H1 (cell line): Measurements from ENCODE around the gene SWT1. TPM values are rescaled to one million over a fixed set of nuclear protein-coding genes. Genes with fewer than 3 reads are reported as not detected.
"Not testable (repeated sequence)": the region's sequence is repeated elsewhere in the genome, so short reads cannot be mapped to it uniquely, and the experiment has no call there.

ENCODE experiments used
- CTCF ChIA-PET: fragments of 300-600 bp; sonication (Branson Sonifier 250); formaldehyde crosslinking; loops from one replicate; lab custom pipeline; 2021; ENCODE audit not compliant: partially characterized antibody; lab: Charles Lee
- POLR2A ChIA-PET: fragments of 300-600 bp; sonication (Branson Sonifier 250); formaldehyde crosslinking; loops from one replicate; lab custom pipeline; 2021; ENCODE audit warnings: inconsistent platforms; ENCODE audit not compliant: partially characterized antibody; lab: Charles Lee
- DNase-seq, 2 experiments: peaks; one replicate each; pipeline versions ENCODE4 v3.0.0 to v3.0.0-alpha.2; 2010 to 2022; ENCODE audit warnings: low spot score in 2 of 2, low read depth in 1 of 2, mixed read lengths in 1 of 2
- FAIRE-seq: peaks from 2 replicates; lab custom pipeline; 2011; peaks lifted over from hg19 to GRCh38; lab: Jason Lieb, UNC
- H2AFZ ChIP-seq: 2 replicates; pipeline ENCODE4 v1.8.1; 2012; ENCODE audit warnings: low read length, inconsistent platforms
- H2AK5ac ChIP-seq: 2 replicates; pipeline ENCODE4 v1.6.1; 2013; ENCODE audit warnings: low read depth, low read length
- H2BK120ac ChIP-seq: replicated peaks from 2 replicates; pipeline ENCODE3; 2013; ENCODE audit warnings: low read depth, low read length, inconsistent platforms
- H2BK12ac ChIP-seq: 2 replicates; pipeline ENCODE4 v1.6.1; 2013; ENCODE audit warnings: low read depth, low read length
- H2BK15ac ChIP-seq: 2 replicates; pipeline ENCODE4 v1.6.1; 2013; ENCODE audit warnings: low read length
- H2BK20ac ChIP-seq: 2 replicates; pipeline ENCODE4 v1.6.1; 2013; ENCODE audit warnings: low read length
- H2BK5ac ChIP-seq: 2 replicates; pipeline ENCODE4 v1.6.1; 2013; ENCODE audit warnings: low read depth, low read length
- H3K14ac ChIP-seq: 2 replicates; pipeline ENCODE4 v1.6.1; 2013; ENCODE audit warnings: inconsistent platforms; ENCODE audit not compliant: insufficient read length
- H3K18ac ChIP-seq: 2 replicates; pipeline ENCODE4 v1.6.1; 2013; ENCODE audit warnings: low read length; ENCODE audit errors: extremely low read depth
- H3K23ac ChIP-seq: 2 replicates; pipeline ENCODE4 v1.6.1; 2013; ENCODE audit warnings: inconsistent platforms; ENCODE audit not compliant: insufficient read length
- H3K23me2 ChIP-seq: 2 replicates; pipeline ENCODE4 v1.6.1; 2013; ENCODE audit warnings: low read depth, low read length
- H3K27ac ChIP-seq: 2 replicates; pipeline ENCODE4 v1.6.1; 2011; ENCODE audit warnings: low read depth, low read length, inconsistent platforms
- H3K27me3 ChIP-seq, 4 experiments: replicated peaks in 1 of 4; 1 replicate in 1 of 4; 2 replicates in 3 of 4; pipeline versions ENCODE4 v1.6.1 to v1.8.1; 2011 to 2013; ENCODE audit warnings: low read length in 3 of 4, mild to moderate bottlenecking in 3 of 4, inconsistent platforms in 2 of 4, mixed read lengths in 2 of 4, moderate library complexity in 1 of 4; ENCODE audit not compliant: control insufficient read depth in 3 of 4, insufficient read depth in 3 of 4; ENCODE audit errors: extremely low read depth in 1 of 4
- H3K36me3 ChIP-seq, 4 experiments: 2 replicates each; pipeline versions ENCODE4 v1.6.1 to v1.8.1; 2011 to 2013; ENCODE audit warnings: mild to moderate bottlenecking in 4 of 4, low read length in 3 of 4, moderate library complexity in 2 of 4, control low read depth in 1 of 4, inconsistent platforms in 1 of 4; ENCODE audit not compliant: insufficient read depth in 4 of 4, control insufficient read depth in 2 of 4
- H3K4ac ChIP-seq: replicated peaks from 2 replicates; pipeline ENCODE3; 2013; ENCODE audit warnings: low read length, low read depth, mixed read lengths, inconsistent platforms; ENCODE audit not compliant: insufficient read length
- H3K4me1 ChIP-seq, 4 experiments: replicated peaks in 1 of 4; 1 replicate in 1 of 4; 2 replicates in 3 of 4; pipeline versions ENCODE4 v1.6.1 to v1.8.1; 2011 to 2013; ENCODE audit warnings: low read length in 3 of 4, inconsistent platforms in 2 of 4, mixed read lengths in 1 of 4; ENCODE audit not compliant: insufficient read depth in 4 of 4, control insufficient read depth in 3 of 4
- H3K4me2 ChIP-seq, 2 experiments: 2 replicates each; pipeline versions ENCODE4 v1.6.1 to v1.8.1; 2011 to 2013; ENCODE audit warnings: low read depth in 2 of 2, low read length in 2 of 2, control low read depth in 1 of 2, inconsistent platforms in 1 of 2, mild to moderate bottlenecking in 1 of 2; ENCODE audit not compliant: insufficient read depth in 1 of 2
- H3K4me3 ChIP-seq, 4 experiments: fragments of 200-600, 300-600 bp in 1 of 4; sonication (generic), shearing (Covaris generic), sonication (Bioruptor Twin) in 1 of 4; 2 replicates each; pipeline versions ENCODE4 v1.5.1 to v1.8.1; 2011 to 2016; ENCODE audit warnings: low read length in 4 of 4, low read depth in 3 of 4, control low read depth in 2 of 4, inconsistent platforms in 2 of 4, mild to moderate bottlenecking in 2 of 4, mixed read lengths in 1 of 4, moderate library complexity in 1 of 4; ENCODE audit not compliant: insufficient read depth in 2 of 4; ENCODE audit errors: extremely low read depth in 1 of 4
- H3K56ac ChIP-seq: replicated peaks from 2 replicates; pipeline ENCODE3; 2013; ENCODE audit warnings: low read depth, mild to moderate bottlenecking, mixed read lengths, low read length, inconsistent platforms; ENCODE audit not compliant: insufficient read length
- H3K79me1 ChIP-seq: 2 replicates; pipeline ENCODE4 v1.6.1; 2013; ENCODE audit warnings: low read depth, low read length, control low read depth
- H3K79me2 ChIP-seq, 2 experiments: 2 replicates each; pipeline versions ENCODE4 v1.6.1 to v1.8.1; 2012 to 2013; ENCODE audit warnings: low read length in 2 of 2, mild to moderate bottlenecking in 2 of 2, inconsistent platforms in 1 of 2; ENCODE audit not compliant: insufficient read depth in 2 of 2, control insufficient read depth in 1 of 2
- H3K9ac ChIP-seq, 4 experiments: replicated peaks in 1 of 4; 1 replicate in 1 of 4; 2 replicates in 3 of 4; pipeline versions ENCODE4 v1.6.1 to v1.8.1; 2011 to 2013; ENCODE audit warnings: low read depth in 3 of 4, low read length in 3 of 4, control low read depth in 2 of 4, mild to moderate bottlenecking in 2 of 4, moderate library complexity in 2 of 4, inconsistent platforms in 1 of 4; ENCODE audit errors: extremely low read depth in 1 of 4
- H3K9me3 ChIP-seq, 2 experiments: 2 replicates each; pipeline versions ENCODE4 v1.6.1 to v1.8.1; 2012 to 2013; ENCODE audit warnings: mild to moderate bottlenecking in 2 of 2, moderate library complexity in 2 of 2, control low read depth in 1 of 2, inconsistent platforms in 1 of 2, low read depth in 1 of 2, low read length in 1 of 2, mixed read lengths in 1 of 2; ENCODE audit not compliant: insufficient read depth in 2 of 2
- H4K20me1 ChIP-seq, 2 experiments: replicated peaks in 1 of 2; 2 replicates each; pipeline versions ENCODE3 to v1.8.1; 2011 to 2013; ENCODE audit warnings: inconsistent platforms in 2 of 2, low read length in 2 of 2, mild to moderate bottlenecking in 1 of 2; ENCODE audit not compliant: insufficient read depth in 2 of 2, control insufficient read depth in 1 of 2
- H4K5ac ChIP-seq: 2 replicates; pipeline ENCODE4 v1.6.1; 2013; ENCODE audit warnings: low read length, low read depth, mixed read lengths, inconsistent platforms; ENCODE audit not compliant: insufficient read length
- H4K8ac ChIP-seq: 2 replicates; pipeline ENCODE4 v1.8.0; 2013; ENCODE audit warnings: mild to moderate bottlenecking, moderate library complexity, low read length, inconsistent platforms; ENCODE audit not compliant: insufficient read depth; ENCODE audit errors: extremely low read depth
- H4K91ac ChIP-seq: replicated peaks from 2 replicates; pipeline ENCODE3; 2013; ENCODE audit warnings: low read length, mixed read lengths, inconsistent platforms; ENCODE audit not compliant: insufficient read length
- WGBS, 2 experiments: shearing (Covaris generic) in 1 of 2; methylation state at CpG; one replicate each; pipeline versions ENCODE4 v1.1.6 to v1.1.7; 2013 to 2015; ENCODE audit warnings: low lambda C conversion rate in 2 of 2, mixed read lengths in 2 of 2, inconsistent platforms in 1 of 2, low coverage in 1 of 2, missing lambda C conversion rate in 1 of 2; ENCODE audit not compliant: insufficient replicate concordance in 2 of 2, insufficient coverage in 1 of 2, insufficient read length in 1 of 2; ENCODE audit errors: extremely low coverage in 1 of 2, missing lambda C conversion rate in 1 of 2; 5-methylcytosine and 5-hydroxymethylcytosine counted together
- polyA plus RNA-seq, 7 experiments: library from polyadenylated mRNA; depleted of rRNA in 3 of 7; stranded (reverse) in 5 of 7; unstranded in 2 of 7; fragments of >200 nt in 5 of 7; fragments of 200-250 nt in 2 of 7; gene quantifications; 1 replicate in 5 of 7; 2 replicates in 1 of 7; 4 replicates in 1 of 7; pipeline versions ENCODE4 v1.2.1 to v1.2.3, GENCODE V29; 2011 to 2013; ENCODE audit warnings: missing spikeins in 2 of 7, mixed read lengths in 2 of 7
- total RNA-seq: library from RNA; stranded (reverse); fragmentation: NEBNext Ultra II Directional; extraction: Animal tissue kit (Norgen Biotek cat#: 25700); gene quantifications from 2 replicates; pipeline ENCODE4 v1.2.1, GENCODE V29; 2021

The SWT1 gene
- total and polyA plus RNA-seq, 2 of the 8 experiments (the other 6 are each of a cell fraction or from before 2014, with no cell fraction given), result 1.4 to 6.2 TPM

DNA sequence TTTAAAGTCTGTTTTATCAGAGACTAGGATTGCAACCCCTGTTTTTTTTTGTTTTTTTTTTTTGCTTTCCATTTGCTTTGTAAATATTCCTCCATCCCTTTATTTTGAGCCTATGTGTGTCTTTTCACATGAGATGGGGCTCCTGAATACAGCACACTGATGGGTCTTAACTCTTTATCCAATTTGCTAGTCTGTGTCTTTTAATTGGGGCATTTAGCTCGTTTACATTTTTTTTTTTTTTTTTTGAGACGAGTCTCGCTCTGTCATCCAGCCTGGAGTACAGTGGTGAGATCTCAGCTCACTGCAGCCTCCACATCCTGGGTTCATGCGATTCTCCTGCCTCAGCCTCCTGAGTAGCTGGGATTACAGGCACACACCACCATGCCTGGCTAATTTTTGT lies 41.7 kb downstream of the SWT1 start:
- H2BK20ac ChIP-seq, H3K4me2 ChIP-seq, H3K56ac ChIP-seq, DNase-seq, H3K79me1 ChIP-seq, H4K20me1 ChIP-seq, H4K8ac ChIP-seq, H3K9ac ChIP-seq, H2AFZ ChIP-seq, H3K27me3 ChIP-seq, H3K36me3 ChIP-seq, H3K18ac ChIP-seq, H3K4me3 ChIP-seq, H2BK5ac ChIP-seq, FAIRE-seq, H4K91ac ChIP-seq, H2BK15ac ChIP-seq, H3K27ac ChIP-seq, H2BK12ac ChIP-seq, H3K14ac ChIP-seq, H3K4ac ChIP-seq, H4K5ac ChIP-seq, H3K4me1 ChIP-seq, H3K9me3 ChIP-seq, H3K79me2 ChIP-seq, H3K23ac ChIP-seq, H2AK5ac ChIP-seq, H2BK120ac ChIP-seq, H3K23me2 ChIP-seq: not testable (repeated sequence)
- ChIA-PET CTCF (interaction anchor here (1.3 kb wide), 1 partner anchor 27 kb away, joined by 3 read pairs; no protein-coding TSS in a partner anchor), POLR2A (interaction anchor here (0.8 kb wide), 1 partner anchor 64 kb away, joined by 3 read pairs; no protein-coding TSS in a partner anchor)
- 97% methylated on average over 3 of the region's 4 CpGs; no CpG with 5 or more reads in 1 of the 2 experiments for WGBS, 2 experiments
